Hypothalamus (tissue), 51 donors: ENCODE results near the gene ANO9.
"Not testable (repeated sequence)": the region's sequence is repeated elsewhere in the genome, so short reads cannot be mapped to it uniquely, and the experiment has no call there.

Experiments
- DNase-seq, 51 donors: peaks; one replicate each; lab custom pipeline; 2025; lab: John Stamatoyannopoulos, UW

ANO9 gene

GRCh38 chr11:438101-438844 lies 3.5 kb downstream of the ANO9 start:
- DNase-seq: no peak

GRCh38 chr11:437228-437870 lies 4.5 kb downstream of the ANO9 start:
- no peak for DNase-seq

DNA sequence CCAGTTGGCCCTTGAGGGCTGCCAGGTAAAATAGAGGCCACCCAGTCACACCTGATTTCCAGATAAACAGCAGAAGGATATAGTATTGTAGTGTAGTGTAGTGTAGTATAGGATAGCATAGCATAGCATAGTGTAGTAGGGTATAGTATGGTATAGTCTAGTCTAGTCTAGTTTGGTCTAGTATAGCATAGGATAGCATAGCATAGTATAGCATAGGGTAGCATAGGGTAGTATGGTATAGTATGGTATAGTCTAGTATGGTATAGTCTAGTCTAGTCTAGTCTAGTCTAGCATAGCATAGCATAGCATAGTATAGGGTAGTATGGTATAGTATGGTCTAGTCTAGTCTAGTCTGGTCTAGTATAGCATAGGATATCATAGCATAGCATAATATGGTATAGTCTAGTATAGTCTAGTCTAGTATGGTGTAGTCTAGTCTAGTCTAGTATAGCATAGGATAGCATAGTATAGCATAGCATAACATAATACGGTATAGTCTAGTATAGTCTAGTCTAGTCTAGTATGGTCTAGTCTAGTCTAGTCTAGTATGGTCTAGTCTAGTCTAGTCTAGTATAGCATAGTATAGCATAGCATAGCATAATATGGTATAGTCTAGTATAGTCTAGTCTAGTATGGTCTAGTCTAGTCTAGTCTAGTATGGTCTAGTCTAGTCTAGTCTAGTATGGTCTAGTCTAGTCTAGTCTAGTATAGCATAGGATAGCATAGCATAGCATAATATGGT lies 6.6 kb downstream of the ANO9 start:
- DNase-seq: not testable (repeated sequence)

GRCh38 chr11:434496-434895 lies 7.3 kb downstream of the ANO9 start:
- no peak for DNase-seq

GRCh38 chr11:433641-434040 lies 8.2 kb downstream of the ANO9 start:
- no peak for DNase-seq

- DNase-seq: no peak
Measured at GRCh38 chr11:433111-433510, 8.7 kb downstream of the ANO9 start.

DNA sequence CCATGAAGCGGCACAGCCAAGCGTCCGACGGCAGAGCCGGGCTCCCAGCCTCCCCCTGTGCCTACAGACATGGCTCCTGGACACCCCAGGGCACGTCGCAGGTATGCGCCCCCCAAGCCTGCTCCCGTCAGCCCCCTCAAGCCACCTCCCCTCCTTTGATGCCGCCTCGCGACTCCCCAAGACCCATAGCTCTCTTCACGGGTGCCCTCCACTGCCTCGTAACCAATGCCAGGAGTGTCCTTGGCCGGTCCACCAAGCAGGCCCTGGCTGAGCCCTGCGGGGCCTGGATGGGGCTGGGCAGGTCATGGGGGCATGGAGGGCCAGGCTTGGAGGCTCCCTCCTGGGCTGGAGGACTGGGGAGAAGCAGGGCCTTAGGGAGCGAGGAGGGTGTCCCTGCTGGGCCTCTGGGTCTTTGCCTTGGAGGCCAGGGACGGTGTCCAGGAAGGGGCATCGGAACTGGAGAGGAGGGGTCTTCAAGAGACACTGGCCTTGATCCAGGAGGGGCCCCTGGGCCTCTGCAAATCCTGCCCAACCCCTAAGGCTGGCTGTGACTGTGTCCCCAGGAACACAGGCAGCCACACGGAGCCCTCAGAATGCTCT lies 9.2 kb downstream of the ANO9 start:
- no peak for DNase-seq

- no peak for DNase-seq
Measured at GRCh38 chr11:431921-432320, 9.9 kb downstream of the ANO9 start.

DNA sequence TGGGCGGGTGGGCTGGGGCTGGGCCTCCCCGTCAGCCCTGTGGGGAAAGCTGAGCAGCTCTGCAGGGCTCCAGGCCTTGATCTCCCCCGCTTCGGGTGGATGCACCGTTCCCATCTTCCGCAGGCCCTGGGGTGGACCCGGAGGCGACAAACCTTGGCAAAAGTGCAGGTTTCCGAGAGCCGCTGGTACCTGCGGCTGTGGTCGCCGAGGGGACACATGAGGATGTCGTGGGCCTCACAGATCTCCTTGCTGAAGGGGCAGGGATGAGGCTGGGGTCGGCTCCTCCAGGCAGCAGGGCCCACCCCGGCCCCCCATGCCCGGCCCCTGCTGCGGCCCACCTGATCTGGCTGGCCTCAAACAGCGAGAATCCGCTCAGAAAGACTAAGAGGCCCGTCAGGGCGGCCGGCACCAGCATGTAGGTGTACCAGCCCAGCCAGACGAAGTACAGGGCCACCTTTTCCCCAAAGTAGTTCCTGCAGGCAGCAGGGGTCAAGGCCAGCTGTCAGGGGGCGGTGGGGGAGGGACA lies 11.8 kb downstream of the ANO9 start:
- DNase-seq: no peak

DNA sequence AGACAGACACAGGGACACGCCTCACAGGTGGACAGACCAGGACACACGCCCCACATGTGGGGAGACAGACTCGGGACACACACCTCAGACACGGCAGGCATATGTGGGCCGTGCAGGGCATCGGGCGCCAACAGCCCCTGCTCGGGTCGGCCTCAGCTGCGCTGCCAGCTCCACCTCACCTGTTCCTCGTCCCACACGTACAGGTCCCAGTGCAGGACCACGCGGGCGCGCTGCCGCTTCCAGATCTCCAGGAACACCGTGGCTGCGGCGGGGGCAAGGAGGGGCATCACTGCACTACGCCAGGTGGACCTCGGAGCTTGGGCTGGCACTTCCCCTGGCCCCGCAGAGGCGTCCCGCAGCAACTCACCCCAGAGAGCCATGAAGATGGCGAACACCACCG lies 12.4 kb downstream of the ANO9 start:
- no peak for DNase-seq

DNA sequence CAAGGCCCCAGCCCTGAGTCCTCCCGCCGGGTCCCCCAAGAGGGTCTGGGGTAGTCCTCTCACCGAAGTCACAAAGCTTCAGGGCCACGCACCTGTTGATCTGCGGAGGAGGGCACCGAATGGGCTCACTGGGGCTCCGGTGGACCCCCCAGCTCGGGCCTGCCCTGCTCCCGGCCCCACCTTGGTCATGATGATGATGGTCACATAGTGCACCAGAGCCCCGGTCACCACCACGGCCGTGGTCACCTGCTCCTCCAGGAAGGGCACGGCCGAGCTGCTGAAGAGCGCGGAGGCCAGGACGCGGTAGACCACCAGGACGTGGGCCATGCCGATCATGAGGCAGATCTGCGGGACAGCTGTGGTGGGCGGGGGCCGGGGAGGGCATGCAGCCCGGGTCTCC lies 13.5 kb downstream of the ANO9 start:
- DNase-seq: no peak

GRCh38 chr11:426851-427250 lies 15.0 kb downstream of the ANO9 start:
- no peak for DNase-seq

- no peak for DNase-seq
Measured at GRCh38 chr11:425301-425700, 16.5 kb downstream of the ANO9 start.

- not testable (repeated sequence) for DNase-seq
Measured at GRCh38 chr11:424766-425165, 17.0 kb downstream of the ANO9 start.

- DNase-seq: no peak
Measured at GRCh38 chr11:424232-424631, 17.6 kb downstream of the ANO9 start.

DNA sequence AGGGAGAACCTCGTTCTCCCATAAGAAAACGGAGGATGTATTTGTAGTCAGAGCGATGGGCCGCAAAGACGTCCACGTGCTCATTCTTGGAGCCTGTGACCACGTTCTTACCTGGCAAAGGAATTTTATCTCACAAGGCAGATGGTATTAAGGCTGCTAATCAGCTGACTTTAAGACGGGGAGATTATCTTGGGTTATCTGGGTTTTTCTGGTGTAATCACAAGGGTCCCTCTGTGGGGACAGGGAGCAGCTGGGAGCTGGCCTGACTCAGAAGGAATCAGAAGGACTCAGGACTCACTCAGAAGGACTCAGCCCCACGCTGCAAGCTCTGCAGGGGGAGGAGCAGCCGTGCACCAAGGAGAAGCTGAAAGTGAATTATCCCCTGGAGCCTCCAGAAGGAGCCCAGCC lies 19.6 kb downstream of the ANO9 start:
- DNase-seq: no peak

DNA sequence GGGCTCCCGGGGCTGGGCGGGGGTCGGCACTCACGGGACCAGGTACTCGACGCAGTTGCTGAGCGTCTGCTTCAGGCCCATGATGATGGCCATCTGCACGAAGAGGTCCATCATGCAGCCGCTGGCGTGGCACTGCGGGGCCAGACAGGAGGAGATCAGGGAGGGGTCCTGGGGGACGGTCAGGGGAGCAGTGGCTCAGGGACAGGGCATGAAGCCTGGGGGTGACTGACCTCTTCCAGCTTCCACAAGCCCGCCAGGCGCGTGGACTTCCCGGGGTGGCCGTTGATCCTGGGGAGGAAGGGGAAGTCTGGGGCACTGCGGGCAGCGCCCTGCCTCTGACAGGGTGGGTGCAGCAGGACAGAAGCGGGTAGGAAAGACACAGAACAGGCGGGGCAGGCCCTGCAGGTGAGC lies 20.9 kb downstream of the ANO9 start:
- DNase-seq: no peak

- no peak for DNase-seq
Measured at GRCh38 chr11:420054-420910, 21.5 kb downstream of the ANO9 start.

DNA sequence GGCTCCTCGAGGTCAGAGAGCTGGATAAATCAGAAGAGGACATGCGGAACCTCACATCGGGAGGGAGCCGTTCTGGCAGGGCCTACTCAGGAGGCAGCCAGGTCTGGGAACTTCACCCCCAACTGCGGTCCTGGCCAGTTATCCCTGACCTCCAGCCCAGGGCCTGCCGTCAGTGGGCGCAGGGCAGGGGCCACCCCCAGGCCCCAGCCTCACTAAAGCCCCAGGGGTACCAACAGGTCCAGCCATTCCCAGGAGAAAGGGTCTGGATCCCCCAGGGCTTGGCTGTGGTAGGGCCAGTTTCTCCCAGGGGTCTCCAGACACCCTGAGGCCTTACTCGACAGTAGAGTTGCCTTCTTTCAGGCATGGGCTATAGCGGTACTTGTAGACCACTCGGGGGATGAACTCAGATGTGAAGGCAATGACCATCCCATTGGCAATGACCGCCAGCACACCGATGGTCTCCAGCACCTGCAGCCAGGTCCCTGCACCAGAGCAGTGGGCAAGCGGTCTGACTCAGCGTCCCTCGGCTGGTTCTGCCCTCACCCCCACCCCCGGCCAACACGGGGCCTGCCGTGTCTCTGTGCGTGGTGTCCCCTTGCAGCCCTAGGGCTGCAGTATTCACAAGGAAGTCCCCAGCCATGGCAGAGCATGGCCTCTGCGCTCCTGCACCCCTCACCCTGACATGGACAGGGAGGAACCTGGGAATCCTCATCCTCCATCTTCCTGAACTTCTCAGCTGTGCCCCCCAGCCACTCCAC lies 22.4 kb downstream of the ANO9 start:
- no peak for DNase-seq
